GM21529 (cell line): ENCODE measurements around the gene RHCE.
"Not testable (repeated sequence)": the region's sequence is repeated elsewhere in the genome, so short reads cannot be mapped to it uniquely, and the experiment has no call there.

ENCODE experiments used
- ATAC-seq: cut with Tn5 transposase; IDR thresholded peaks from one replicate; pipeline ENCODE4 v1.9.1; 2021; ENCODE audit not compliant: unreplicated experiment

RHCE gene

DNA sequence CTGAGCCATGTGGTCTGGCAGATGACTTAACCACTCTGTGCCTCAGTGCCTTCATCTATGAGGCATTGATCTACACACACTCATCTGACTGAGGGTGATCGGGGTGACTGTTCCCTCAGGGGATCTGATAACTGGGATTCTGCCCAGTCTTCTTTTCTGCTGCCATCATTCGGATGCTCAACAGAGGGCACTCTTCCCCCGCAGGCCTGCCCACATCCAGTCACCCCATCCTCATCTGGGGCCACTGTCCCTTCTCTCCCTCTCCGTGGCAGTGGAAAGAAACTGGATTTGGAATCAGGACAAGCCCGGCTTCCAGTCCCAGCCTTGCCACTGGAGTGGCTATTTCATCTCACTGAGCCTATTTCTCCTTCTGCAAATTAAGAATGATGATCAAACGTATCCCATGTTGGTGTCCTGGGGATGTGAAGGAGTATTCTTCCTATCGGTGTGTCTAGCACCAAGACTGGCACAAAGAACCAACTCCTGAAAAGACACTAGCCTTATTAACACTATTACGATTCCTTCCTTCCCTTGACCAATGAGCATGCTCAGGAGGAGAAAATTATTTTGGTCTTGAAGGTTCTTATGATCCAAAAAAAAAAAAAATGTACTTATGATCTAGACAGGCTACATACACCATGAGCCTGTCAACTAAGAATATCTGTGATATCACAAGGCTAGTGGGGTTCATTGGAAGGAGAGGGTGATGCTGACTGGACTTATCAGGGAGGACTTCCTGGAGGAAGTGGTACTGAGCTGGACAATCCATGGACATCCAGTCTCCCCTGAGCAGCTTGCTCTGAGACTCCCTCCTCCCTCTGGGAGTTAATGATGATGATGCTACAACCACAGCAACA lies 17.4 kb downstream of the RHCE start:
- ATAC-seq = not testable (repeated sequence)

DNA sequence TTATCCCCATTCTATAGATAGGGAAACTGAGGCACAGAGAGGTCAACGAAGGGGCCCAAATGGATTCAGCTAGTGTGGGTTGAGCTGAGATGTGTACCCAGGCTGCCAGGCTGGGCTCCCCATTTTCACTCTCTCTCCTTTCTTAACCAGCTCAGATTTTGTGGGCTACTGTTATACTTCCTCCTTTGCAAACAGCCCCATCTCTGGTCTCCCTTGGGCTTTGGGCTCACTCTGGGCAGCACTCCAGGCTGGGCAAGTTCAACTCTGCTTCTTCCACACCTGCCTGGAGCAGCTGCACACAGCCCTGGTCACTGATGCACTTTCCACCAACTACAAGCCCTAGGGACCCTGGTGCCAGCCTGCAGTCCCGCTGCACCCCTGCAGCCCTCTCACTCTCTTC lies 22.5 kb downstream of the RHCE start:
- not testable (repeated sequence) for ATAC-seq

DNA sequence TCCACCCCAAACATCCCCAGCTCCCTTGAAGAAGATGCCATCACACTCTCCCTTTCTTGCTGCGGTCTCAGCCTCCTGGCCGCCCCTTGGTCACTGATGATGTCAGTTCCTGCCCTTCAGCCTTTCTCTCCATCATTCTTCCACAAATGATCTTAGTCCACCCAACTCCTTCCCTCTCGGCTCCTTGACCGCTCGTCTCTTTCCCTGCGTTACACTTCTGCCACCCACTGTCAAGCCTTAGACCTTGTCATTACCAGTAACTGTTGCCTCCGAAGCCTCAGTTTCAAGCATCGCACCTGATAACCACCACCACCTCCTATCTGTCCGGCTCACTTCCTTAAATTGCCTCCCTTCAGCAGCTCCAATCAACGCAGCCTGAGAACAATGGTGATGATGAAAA lies 23.1 kb downstream of the RHCE start:
- ATAC-seq = not testable (repeated sequence)

DNA sequence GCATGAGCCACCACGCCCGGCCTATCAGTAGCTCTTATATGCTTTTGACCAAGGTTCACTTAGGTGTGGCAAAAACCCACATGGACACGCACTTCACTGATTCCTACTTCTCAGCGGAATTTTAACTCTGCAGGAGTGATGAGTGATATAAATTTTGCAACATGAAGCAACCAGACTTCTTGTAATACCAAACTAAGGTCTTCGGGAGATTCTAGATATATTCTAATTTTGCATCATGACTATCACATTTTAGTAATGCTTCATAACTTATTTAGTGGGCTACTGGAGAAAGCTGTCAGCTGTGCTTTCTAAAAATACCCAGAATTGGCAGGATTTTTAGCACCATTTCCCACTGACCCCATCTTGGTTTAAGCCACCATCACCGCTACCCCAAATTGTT lies 27.8 kb downstream of the RHCE start:
- ATAC-seq = no peak

DNA sequence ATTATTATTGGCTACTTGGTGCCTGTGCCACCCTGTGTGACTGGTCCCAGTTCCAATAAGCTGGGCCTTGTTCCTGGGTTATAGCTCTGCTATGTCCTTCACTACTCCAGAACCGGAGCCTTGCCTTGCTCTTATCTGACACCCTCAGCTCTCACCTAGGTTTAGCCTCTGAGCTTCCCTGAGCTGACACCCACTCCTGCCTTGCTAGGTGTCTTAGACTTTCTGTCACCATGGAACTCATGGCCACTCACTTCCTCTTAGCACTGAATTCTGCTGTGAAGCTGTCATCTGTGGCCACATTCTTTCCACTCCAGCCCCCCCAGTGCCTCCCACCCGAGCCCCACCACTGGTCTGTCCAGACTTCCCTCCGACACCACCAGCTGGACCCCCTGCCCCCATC lies 30.9 kb downstream of the RHCE start:
- ATAC-seq = not testable (repeated sequence)

DNA sequence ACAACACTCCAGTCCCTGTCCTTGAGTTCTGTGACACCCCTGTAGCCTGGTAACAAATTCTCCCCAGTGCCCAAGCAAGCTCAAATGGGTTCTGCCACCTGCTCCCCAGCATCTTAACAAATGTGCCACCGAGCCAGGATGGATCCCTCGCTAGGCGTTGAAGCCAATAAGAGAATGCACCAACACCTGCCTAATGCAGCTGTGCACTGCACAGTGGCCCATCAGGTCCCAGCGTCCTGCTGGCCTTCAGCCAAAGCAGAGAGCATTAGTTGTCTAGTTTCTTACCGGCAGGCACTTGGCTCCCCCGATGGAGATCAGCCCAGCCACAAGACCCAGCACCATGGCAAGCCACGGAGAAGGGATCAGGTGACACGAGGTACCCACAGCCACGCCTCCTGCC lies 31.9 kb downstream of the RHCE start:
- not testable (repeated sequence) for ATAC-seq

DNA sequence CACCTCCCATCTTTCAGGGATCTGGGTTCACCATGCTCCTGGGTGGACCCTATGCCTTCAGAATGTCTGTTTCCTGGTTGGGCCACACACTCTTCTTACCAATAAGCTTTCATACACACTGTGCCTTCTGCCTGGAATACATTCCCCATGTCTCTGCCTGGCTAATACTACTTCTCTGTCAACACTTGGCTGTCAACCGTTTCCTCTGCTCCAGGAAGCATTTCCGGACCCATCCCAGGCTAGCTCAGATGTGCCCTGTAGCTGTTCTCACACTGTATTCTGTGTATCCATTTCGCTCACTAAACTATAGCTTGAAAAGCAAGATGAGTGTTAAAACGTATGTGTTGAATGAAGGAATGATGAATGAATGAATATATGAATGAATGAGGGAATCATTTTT lies 33.5 kb downstream of the RHCE start:
- not testable (repeated sequence) for ATAC-seq

DNA sequence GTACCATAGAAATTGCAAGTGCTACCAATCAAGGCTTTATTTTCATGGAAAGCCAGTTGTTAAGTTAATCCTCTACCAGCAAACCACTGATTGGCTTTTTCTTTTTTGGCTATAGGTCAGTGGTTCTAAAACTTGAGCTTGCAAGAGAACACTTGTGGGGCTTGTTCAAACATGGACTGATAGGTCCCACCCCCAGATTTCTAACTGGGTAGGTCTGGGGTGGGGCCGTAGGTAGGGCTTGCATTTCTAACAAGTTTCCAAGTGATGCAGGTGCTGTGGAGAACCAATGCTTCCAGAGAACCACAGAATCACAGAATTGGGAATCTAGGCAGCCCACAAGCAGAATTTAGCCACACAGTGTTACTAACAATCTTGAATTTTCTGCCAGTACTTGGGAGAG lies 36.8 kb downstream of the RHCE start:
- not testable (repeated sequence) for ATAC-seq

DNA sequence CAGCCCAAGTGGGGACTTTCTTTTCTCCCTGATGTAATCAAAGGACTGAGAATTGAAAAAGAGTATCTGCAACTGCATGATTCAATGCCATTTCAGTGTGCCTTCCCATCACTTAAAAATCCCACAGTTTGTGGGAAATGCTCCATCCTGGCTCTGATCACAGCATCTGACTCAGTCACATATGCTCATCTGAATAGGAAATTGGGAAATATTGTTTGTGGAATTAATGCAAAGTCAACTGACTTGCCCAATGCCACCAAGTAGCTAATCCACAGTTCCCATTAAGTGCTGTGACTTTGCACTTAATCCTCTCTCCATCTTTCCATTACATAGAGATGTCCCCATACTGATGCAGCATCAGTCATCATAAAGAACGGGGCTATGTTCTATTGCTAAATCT lies 37.5 kb downstream of the RHCE start:
- ATAC-seq = not testable (repeated sequence)

DNA sequence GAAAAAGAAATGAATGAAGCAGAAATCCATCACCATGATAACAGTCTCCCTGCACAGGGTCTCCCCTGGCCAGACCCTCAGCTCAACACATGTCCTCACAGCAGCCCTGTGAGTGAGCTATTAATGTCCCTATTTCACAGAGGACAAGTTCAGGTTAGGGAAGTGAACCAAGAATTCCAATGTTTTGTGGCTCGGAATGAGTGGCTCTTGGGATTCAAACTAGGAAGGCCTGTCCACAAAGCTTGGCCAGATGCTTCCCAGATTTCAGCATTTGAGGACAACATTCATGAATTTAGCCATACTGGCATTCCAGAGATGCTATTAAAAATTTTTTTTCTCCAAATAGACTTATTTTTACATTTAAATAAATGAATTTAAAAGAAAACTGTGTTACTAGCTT lies 38.1 kb downstream of the RHCE start:
- ATAC-seq = not testable (repeated sequence)

DNA sequence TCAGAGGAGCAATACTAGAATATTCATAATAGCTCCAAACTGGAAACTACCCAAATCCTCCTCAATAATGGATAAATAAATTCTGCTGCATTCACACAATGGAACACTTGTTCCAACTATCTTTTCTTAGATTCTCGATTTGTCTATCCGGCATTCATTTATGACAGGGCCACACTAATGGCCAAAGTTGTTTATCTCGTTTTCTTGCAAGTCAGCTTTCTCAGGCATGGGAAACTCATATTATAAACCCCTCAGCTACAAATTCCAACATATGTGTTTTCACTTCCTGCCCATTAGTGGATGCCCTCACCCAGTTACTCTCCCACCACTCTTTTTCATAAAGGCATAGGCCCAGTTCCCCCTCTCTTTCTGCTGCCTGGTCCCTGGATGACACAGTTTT lies 42.3 kb downstream of the RHCE start:
- not testable (repeated sequence) for ATAC-seq

DNA sequence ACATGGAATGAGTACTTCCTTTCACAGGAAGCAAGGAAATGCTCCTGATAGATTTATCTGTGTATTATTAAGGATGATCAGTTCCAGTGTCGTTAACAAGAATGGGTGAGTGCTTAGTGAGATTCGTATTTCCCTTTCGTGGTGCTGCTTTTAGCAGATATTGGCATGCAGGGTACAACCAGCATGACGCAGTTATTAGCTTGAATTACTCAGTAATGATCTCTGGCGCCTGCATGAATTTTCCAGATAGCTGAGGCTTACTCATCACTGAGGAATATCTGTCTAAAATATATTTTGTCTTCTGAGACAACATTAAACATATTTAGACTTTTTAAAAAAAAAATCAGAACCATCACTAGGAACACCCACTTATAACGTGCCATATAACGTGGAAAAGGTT lies 48.9 kb downstream of the RHCE start:
- not testable (repeated sequence) for ATAC-seq

DNA sequence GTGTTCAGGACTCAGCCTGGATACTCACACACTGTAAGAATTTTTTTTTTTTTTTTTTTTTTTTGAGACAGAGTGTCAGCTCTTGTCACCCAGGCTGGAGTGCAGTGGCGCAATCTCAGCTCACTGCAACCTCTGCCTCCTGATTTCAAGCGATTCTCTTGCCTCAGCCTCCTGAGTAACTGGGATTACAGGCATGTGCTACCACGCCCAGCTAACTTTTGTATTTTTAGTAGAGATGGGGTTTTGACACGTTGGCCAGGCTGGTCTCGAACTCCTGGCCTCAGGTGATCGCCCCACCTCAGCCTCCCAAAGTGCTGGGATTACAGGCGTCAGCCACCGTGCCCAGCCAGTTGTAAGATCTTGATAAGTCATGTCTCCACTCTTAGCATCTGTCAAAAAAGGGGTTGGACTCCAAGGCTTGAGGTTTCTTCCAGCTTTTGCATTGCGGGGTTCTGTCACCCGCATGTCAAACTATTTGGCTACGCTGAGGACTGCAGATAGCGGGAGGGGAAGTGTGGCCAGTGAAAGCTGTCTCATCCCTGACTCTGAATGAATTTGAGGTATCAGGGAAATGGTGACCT lies 50.8 kb downstream of the RHCE start:
- not testable (repeated sequence) for ATAC-seq

DNA sequence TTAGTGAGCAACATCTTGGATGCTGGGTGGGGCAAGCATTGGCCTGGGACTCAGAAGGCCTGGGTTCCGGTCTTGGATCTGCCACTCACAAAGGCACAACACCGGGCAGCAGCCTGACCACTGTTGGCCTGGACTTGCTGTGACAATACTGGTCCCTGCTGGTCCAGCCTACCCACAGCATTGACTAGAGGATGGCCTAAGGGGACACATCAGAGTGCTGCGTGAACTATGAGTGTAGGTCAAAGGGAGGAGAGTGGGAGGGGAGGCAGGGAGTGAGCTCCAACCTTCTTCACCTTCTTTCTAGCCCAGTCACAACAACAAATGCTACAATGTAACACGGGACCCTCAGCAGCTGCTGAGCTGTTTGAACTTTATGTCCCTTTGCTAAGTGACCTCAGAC lies 51.4 kb downstream of the RHCE start:
- no peak for ATAC-seq

DNA sequence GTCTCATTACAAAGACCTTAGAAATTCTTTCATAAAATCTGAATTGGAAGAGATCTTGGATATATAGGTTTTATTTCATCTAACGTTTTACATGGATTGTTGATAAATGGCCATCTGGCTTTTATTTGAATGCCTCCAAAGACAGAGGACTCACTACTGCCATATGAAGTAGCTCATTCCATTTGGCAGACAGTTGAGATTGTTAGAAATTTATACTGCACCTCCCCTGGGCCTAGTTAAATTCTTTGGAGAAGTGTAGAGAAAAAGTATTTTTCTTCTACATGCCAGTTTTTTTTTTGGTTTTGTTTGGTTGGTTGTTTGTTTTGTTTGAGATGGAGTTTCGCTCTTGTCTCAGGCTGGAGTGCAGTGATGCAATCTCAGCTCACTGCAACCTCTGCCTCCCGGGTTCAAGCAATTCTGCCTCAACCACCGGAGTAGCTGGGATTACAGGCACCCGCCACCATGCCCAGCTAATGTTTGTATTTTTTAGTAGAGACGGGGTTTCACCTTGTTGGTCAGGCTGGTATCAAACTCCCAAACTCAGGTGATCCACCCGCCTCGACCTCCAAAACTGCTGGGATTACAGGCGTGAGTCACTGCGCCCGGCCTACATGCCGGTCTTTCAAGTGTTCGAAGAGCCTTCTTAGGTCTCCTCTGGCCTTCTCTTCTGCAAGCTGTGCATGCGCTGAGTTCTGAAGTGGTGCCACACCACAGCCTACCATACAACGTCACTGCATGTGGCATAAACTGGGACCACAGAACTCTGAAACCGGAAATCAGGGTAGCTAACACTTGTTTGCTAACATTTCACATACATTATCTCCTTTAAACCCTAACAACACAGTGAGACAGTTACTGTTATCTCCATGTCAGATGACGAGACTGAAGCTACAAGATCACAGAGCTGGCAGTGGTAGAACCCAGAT lies 57.7 kb downstream of the RHCE start:
- not testable (repeated sequence) for ATAC-seq

DNA sequence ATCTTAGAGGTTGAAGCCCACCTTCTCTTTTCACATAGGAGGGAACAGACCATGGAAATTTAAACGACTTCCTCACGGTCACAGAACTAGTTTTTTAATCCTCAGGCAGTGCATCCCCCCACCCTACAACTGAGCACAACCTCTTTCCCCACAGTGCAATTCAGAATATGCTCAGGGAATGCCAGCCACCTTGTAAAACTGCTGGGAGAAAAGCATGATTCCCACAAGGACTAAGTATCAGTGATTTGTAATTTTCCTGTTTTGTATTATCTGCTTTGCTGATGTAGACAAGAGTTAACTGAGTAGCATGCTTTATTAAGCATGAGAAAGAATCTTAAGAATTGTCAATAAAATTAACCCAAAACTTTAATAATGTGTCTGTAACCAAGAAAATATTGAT lies 58.7 kb downstream of the RHCE start:
- ATAC-seq = no peak

DNA sequence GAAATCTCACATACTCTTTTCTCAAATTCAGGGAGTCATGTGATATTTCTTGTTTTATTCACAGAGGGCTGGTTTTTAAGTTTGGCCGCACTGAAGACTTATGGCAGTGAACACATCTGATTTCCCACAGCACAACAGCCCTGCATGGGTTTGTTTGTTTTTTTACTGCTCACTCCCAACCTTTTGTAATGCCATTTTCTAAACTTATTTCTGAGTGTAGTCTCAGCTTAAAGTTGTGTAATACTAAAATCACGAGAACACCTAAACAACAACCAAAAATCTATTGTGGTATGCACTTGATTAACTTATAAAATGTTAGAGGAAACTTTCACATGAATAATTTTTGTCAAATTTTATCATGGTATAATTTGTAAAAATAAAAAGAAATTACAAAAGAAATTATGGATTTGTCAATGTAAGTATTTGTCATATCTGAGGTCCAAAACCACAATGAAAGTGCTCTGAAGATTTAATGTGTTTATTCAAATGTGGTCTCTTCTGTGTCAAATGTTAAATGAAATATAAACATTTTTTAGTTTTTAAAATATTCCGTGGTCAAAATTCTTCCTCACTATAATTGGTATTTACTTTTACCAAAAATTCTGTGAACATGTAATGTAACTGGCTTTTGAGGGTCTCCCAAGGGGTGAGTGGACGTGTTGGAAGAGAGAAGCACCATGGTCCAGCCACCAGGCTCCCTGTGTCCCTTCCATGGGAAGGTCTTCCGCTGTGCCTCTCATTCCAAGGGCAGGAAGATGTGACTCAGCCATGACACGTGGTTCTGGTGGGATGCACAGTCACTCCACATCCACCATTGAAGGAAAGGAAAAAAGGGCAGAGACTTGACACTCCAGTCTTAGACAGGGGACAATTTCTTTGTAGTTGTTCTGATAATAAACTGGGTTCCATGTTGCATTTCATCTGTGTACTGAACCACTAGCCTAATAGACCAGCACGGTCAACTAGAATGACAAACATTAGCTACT lies 59.7 kb downstream of the RHCE start:
- no peak for ATAC-seq

DNA sequence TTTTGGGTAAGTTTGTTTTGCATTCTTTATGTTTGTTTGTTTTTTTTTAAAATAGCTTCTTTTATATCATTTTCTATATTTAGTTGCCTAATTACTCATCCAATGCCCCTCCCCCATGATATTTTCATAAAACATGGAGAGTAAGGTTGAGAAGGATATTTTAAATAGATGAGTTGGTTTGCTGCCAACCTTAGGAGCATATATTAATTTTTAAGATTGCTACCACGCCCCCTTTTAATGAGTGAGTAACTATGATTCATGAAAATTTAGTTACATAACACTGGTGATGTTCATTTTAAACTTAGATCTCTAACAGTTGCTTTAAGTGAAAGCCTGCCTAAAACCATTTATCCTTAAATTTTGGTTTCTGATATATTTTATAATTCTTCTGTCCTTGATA lies 63.8 kb downstream of the RHCE start:
- ATAC-seq = no peak

DNA sequence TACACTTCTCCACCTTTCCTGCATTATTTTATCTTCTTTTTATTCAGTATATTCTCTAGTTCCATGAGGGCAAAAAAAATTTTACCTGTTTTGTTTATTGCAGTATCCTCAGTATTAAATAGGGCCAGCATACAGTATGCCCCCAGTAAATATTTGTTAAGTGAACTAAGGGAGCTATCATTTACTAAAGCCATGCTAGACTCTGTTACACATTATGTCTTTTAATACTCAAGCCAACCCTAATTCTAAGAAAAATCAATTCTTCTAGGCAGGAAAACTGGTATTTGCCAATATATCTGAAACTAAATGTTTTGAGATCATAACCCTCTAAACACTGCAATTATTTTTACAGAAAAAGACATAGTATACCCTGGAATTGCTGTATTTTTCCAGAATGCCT lies 64.2 kb downstream of the RHCE start:
- ATAC-seq = no peak

DNA sequence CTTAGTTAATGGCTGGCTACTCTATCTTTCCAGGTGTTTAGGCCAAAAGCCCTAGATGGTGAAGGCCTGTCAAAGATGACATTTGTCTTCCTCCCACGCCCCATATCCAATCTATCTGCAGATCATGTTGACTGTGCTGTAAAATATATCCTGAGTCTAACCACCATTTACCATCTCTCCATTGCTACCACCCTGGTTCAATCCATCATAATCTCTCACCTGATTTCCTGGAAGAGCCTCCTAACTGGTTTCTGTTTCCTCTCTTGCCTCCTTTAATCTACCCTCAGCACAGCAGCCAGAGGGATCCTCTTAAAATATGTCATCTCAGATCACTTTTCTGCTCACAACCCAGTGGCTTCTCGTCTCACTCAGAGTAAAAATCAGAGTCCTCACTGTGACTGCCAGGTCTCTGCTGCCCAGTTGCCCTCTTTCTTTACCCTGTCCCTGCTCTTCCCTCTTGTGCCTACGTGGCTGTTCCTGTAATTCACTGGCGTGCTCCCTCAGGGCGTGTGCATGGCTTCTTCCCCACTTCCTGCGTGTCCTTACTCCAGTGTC lies 64.7 kb downstream of the RHCE start:
- ATAC-seq = no peak
